ENCODE data around the gene TEX264.

TEX264 gene

GRCh38 chr3:51686512-51687215, 15.6 kb downstream of the TEX264 start:
- DNase-seq (ENCODE audit: low read depth), result no peak
- no peak for TF ChIP-seq CTCF (conservative IDR thresholded peaks at IDR 0.05; ENCODE audit: low read depth, low read length)
- no peak overlapping the region for H3K4me3 ChIP-seq (ENCODE audit: low read length)

GRCh38 chr3:51687431-51688205, 16.6 kb downstream of the TEX264 start:
- no peak for DNase-seq (ENCODE audit: low read depth)
- no peak overlapping the region for H3K4me3 ChIP-seq (ENCODE audit: low read length)
- no peak for TF ChIP-seq CTCF (conservative IDR thresholded peaks at IDR 0.05; ENCODE audit: low read depth, low read length)

- no peak for DNase-seq (ENCODE audit: low read depth)
- no peak for TF ChIP-seq CTCF (conservative IDR thresholded peaks at IDR 0.05; ENCODE audit: low read depth, low read length)
- H3K4me3 ChIP-seq (ENCODE audit: low read length), result no peak overlapping the region
These were observed 17.2 kb downstream of the TEX264 start for GRCh38 chr3:51688206-51688600.

GRCh38 chr3:51691021-51691420, 20.0 kb downstream of the TEX264 start:
- no peak for DNase-seq (ENCODE audit: low read depth)
- TF ChIP-seq CTCF (conservative IDR thresholded peaks at IDR 0.05; ENCODE audit: low read depth, low read length), result no peak
- no peak overlapping the region for H3K4me3 ChIP-seq (ENCODE audit: low read length)

- no peak for TF ChIP-seq CTCF (conservative IDR thresholded peaks at IDR 0.05; ENCODE audit: low read depth, low read length)
- DNase-seq (ENCODE audit: low read depth), result no peak
These were observed 20.9 kb downstream of the TEX264 start for GRCh38 chr3:51691949-51692348.

GRCh38 chr3:51692980-51693395, 21.9 kb downstream of the TEX264 start:
- no peak overlapping the region for H3K4me3 ChIP-seq (ENCODE audit: low read length)
- no peak for TF ChIP-seq CTCF (conservative IDR thresholded peaks at IDR 0.05; ENCODE audit: low read depth, low read length)
- DNase-seq (ENCODE audit: low read depth), result no peak

More at GRCh38 chr3:51691949-51692348, 20.9 kb downstream of the TEX264 start:
- no peak overlapping the region for H3K4me3 ChIP-seq (ENCODE audit: low read length)

- no peak overlapping the region for H3K4me3 ChIP-seq (ENCODE audit: low read length)
- no peak for DNase-seq (ENCODE audit: low read depth)
These were observed 25.9 kb downstream of the TEX264 start for GRCh38 chr3:51696954-51697353.

More at GRCh38 chr3:51696954-51697353, 25.9 kb downstream of the TEX264 start:
- no peak for TF ChIP-seq CTCF (conservative IDR thresholded peaks at IDR 0.05; ENCODE audit: low read depth, low read length)
